Tibial nerve (tissue), 4 donors: ENCODE measurements around the gene HIP1.
"Not testable (repeated sequence)": the region's sequence is repeated elsewhere in the genome, so short reads cannot be mapped to it uniquely, and the experiment has no call there.

Source experiments
- CTCF ChIP-seq, 5 experiments: fragments of 200-600 bp in 3 of 5; fragments of 450-650 bp in 2 of 5; sonication (generic) in 3 of 5; IDR thresholded peaks; one replicate each; pipeline ENCODE4 v1.5.1; 2016 to 2019; ENCODE audit warnings: antibody characterized with exemption in 5 of 5, mild to moderate bottlenecking in 3 of 5, moderate library complexity in 2 of 5
- EP300 ChIP-seq, 2 donors: sonication (generic); formaldehyde crosslinking; IDR thresholded peaks; one replicate each; pipeline ENCODE4 v1.6.1; 2017; ENCODE audit warnings: antibody characterized with exemption in 2 of 2, mild to moderate bottlenecking in 1 of 2
- POLR2A ChIP-seq, 2 donors: fragments of 450-650 bp; IDR thresholded peaks; one replicate each; pipeline ENCODE4 v1.6.1; 2017; ENCODE audit warnings: antibody characterized with exemption in 2 of 2, mild to moderate bottlenecking in 2 of 2, moderate library complexity in 2 of 2

- not testable (repeated sequence) for TF ChIP-seq CTCF, EP300, POLR2A (IDR thresholded peaks at IDR 0.05)
These were observed 211.5 kb downstream of the HIP1 start for GRCh38 chr7:75527224-75527722.
